ENCODE results near the gene FZD4. TPM values are rescaled to one million over a fixed set of nuclear protein-coding genes. Genes with fewer than 3 reads are reported as not detected.
"Not testable (repeated sequence)": the region's sequence is repeated elsewhere in the genome, so short reads cannot be mapped to it uniquely, and the experiment has no call there.

The FZD4 gene
- total RNA-seq, 2 experiments from 2014 or later, result not detected

GRCh38 chr11:86917589-86917988 lies 37.6 kb downstream of the FZD4 start:
- POLR2A ChIA-PET, result no interaction called here
- H3K27me3 Mint-ChIP-seq, result peaks cover 4% of the 10 kb centered on the region
- Histone ChIP-seq H3K4me3 (ENCODE audit: low read length) (no peak overlapping the region), H3K36me3 (ENCODE audit: insufficient read depth, low read length) (no peaks in the 10 kb centered on the region), H3K27me3 (ENCODE audit: control insufficient read depth in 1 of 2, insufficient read depth in 2 of 2, low read length in 2 of 2) (no peaks in the 10 kb centered on the region), H3K27ac (ENCODE audit: low read depth in 1 of 2, low read length in 2 of 2) (no peak overlapping the region), H3K4me1 (ENCODE audit: insufficient read depth, low read length) (peaks cover 3% of the 10 kb centered on the region), H3K9me3 (ENCODE audit: control insufficient read depth in 1 of 2, insufficient read depth in 1 of 2, low read length in 2 of 2) (no peaks in the 10 kb centered on the region)
- H3K4me1 Mint-ChIP-seq (ENCODE audit: low read depth), result peaks cover 9% of the 10 kb centered on the region
- H3K27ac Mint-ChIP-seq, result no peak overlapping the region
- no peak overlapping the region for H3K4me3 Mint-ChIP-seq
- CTCF ChIA-PET, result no interaction called here
- DNase-seq (no peak), ATAC-seq (ENCODE audit: poor library complexity) (no peak)
- no peaks in the 10 kb centered on the region for H3K9me3 Mint-ChIP-seq
- intact Hi-C loops (cut with DNase I, micrococcal nuclease), result loop anchor here in 1 of 2 experiments (10.0 kb wide), 1 partner anchor 463 kb away; no protein-coding TSS in a partner anchor
- no peaks in the 10 kb centered on the region for H3K36me3 Mint-ChIP-seq (ENCODE audit: low read depth)
- TF ChIP-seq, protein P1, sequence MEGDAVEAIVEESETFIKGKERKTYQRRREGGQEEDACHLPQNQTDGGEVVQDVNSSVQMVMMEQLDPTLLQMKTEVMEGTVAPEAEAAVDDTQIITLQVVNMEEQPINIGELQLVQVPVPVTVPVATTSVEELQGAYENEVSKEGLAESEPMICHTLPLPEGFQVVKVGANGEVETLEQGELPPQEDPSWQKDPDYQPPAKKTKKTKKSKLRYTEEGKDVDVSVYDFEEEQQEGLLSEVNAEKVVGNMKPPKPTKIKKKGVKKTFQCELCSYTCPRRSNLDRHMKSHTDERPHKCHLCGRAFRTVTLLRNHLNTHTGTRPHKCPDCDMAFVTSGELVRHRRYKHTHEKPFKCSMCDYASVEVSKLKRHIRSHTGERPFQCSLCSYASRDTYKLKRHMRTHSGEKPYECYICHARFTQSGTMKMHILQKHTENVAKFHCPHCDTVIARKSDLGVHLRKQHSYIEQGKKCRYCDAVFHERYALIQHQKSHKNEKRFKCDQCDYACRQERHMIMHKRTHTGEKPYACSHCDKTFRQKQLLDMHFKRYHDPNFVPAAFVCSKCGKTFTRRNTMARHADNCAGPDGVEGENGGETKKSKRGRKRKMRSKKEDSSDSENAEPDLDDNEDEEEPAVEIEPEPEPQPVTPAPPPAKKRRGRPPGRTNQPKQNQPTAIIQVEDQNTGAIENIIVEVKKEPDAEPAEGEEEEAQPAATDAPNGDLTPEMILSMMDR (IDR thresholded peaks at IDR 0.05), result no peak

- ATAC-seq (ENCODE audit: poor library complexity) (no peak), DNase-seq (no peak)
- Histone ChIP-seq H3K27ac (ENCODE audit: low read depth in 1 of 2, low read length in 2 of 2) (no peak overlapping the region), H3K9me3 (ENCODE audit: control insufficient read depth in 1 of 2, insufficient read depth in 1 of 2, low read length in 2 of 2) (no peaks in the 10 kb centered on the region), H3K36me3 (ENCODE audit: insufficient read depth, low read length) (no peaks in the 10 kb centered on the region), H3K4me3 (ENCODE audit: low read length) (no peak overlapping the region), H3K4me1 (ENCODE audit: insufficient read depth, low read length) (peaks cover 3% of the 10 kb centered on the region), H3K27me3 (ENCODE audit: control insufficient read depth in 1 of 2, insufficient read depth in 2 of 2, low read length in 2 of 2) (no peaks in the 10 kb centered on the region)
- no peaks in the 10 kb centered on the region for H3K36me3 Mint-ChIP-seq (ENCODE audit: low read depth)
- ChIA-PET CTCF (no interaction called here), POLR2A (no interaction called here)
- no peak overlapping the region for H3K27ac Mint-ChIP-seq
- peaks cover 4% of the 10 kb centered on the region for H3K27me3 Mint-ChIP-seq
- H3K4me3 Mint-ChIP-seq, result no peak overlapping the region
- H3K9me3 Mint-ChIP-seq, result no peaks in the 10 kb centered on the region
- H3K4me1 Mint-ChIP-seq (ENCODE audit: low read depth), result peaks cover 9% of the 10 kb centered on the region
- TF ChIP-seq, protein P1 (IDR thresholded peaks at IDR 0.05), result no peak
- intact Hi-C loops (cut with DNase I, micrococcal nuclease), result loop anchor here in 1 of 2 experiments (10.0 kb wide), 1 partner anchor 462 kb away; no protein-coding TSS in a partner anchor
Measured at GRCh38 chr11:86916330-86916729, 38.9 kb downstream of the FZD4 start.

GRCh38 chr11:86915850-86916249 lies 39.3 kb downstream of the FZD4 start:
- H3K9me3 ChIP-seq (ENCODE audit: control insufficient read depth in 1 of 2, insufficient read depth in 1 of 2, low read length in 2 of 2); H3K27ac ChIP-seq (ENCODE audit: low read depth in 1 of 2, low read length in 2 of 2); H3K4me3 Mint-ChIP-seq; H3K27me3 Mint-ChIP-seq; H3K4me1 Mint-ChIP-seq (ENCODE audit: low read depth); POLR2A ChIA-PET; CTCF ChIA-PET; H3K36me3 ChIP-seq (ENCODE audit: insufficient read depth, low read length); H3K4me1 ChIP-seq (ENCODE audit: insufficient read depth, low read length); ATAC-seq (ENCODE audit: poor library complexity); H3K9me3 Mint-ChIP-seq; H3K27me3 ChIP-seq (ENCODE audit: control insufficient read depth in 1 of 2, insufficient read depth in 2 of 2, low read length in 2 of 2); H3K27ac Mint-ChIP-seq; H3K36me3 Mint-ChIP-seq (ENCODE audit: low read depth); H3K4me3 ChIP-seq (ENCODE audit: low read length); DNase-seq: not testable (repeated sequence)
- intact Hi-C loops (cut with DNase I, micrococcal nuclease), result loop anchor here in 1 of 2 experiments (10.0 kb wide), 1 partner anchor 461 kb away; no protein-coding TSS in a partner anchor

DNA sequence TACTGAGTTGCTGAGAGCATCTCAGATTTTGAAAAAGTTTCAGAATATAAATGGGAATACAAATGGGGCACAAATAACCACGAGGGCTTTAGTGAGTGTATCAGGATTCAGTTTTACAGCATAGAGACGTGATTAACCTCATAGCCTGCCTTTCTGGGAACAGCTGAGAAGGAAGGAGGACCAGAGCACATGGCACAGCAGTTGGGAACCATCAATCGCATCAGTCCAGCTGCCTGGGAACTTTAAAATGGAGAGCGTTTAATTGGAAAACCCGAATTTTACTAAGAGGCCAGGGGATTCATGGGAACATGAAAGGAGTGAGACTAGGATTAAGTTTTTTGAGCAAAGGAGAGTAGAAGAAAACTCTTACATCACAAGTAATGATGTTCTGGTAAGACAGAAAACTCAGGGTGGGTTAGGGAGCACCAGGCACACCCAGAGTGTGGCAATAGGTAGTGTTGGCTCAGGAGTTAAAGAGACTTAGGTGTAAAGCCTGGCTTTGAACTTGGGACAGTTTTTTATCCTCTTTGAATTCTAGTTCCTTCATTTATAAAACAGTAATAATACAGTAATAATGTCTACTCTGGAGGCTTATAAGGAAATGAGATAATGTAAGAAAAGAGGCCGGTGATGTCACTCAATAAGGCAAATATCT lies 40.2 kb downstream of the FZD4 start:
- Mint-ChIP-seq H3K4me1 (ENCODE audit: low read depth) (peaks cover 9% of the 10 kb centered on the region), H3K27ac (no peak overlapping the region), H3K27me3 (peaks cover 4% of the 10 kb centered on the region), H3K36me3 (ENCODE audit: low read depth) (no peaks in the 10 kb centered on the region), H3K9me3 (no peaks in the 10 kb centered on the region), H3K4me3 (no peak overlapping the region)
- DNase-seq (no peak), ATAC-seq (ENCODE audit: poor library complexity) (no peak)
- no peaks in the 10 kb centered on the region for H3K27me3 ChIP-seq (ENCODE audit: control insufficient read depth in 1 of 2, insufficient read depth in 2 of 2, low read length in 2 of 2)
- ChIA-PET POLR2A (no interaction called here), CTCF (no interaction called here)
- no peak overlapping the region for H3K4me3 ChIP-seq (ENCODE audit: low read length)
- TF ChIP-seq, protein P1 (IDR thresholded peaks at IDR 0.05), result no peak
- H3K4me1 ChIP-seq (ENCODE audit: insufficient read depth, low read length), result peaks cover 3% of the 10 kb centered on the region
- H3K36me3 ChIP-seq (ENCODE audit: insufficient read depth, low read length), result no peaks in the 10 kb centered on the region
- intact Hi-C loops (cut with DNase I, micrococcal nuclease), result loop anchor here in 1 of 2 experiments (10.0 kb wide), 1 partner anchor 460 kb away; no protein-coding TSS in a partner anchor
- no peak overlapping the region for H3K27ac ChIP-seq (ENCODE audit: low read depth in 1 of 2, low read length in 2 of 2)
- no peaks in the 10 kb centered on the region for H3K9me3 ChIP-seq (ENCODE audit: control insufficient read depth in 1 of 2, insufficient read depth in 1 of 2, low read length in 2 of 2)

All from CD4-positive, alpha-beta T cell (primary cell).